ENCODE data around the gene PTCRA. TPM values are rescaled to one million over a fixed set of nuclear protein-coding genes. Genes with fewer than 3 reads are reported as not detected.

The PTCRA gene
- polyA plus RNA-seq, 2 of the 4 experiments (the other 2 are of a cell fraction): not detected

- H3K4me3 ChIP-seq: no peak overlapping the region
- no peak for DNase-seq (ENCODE audit: low read depth in 1 of 2, low spot score in 1 of 2)
- ChIA-PET POLR2A (interaction anchor here (0.6 kb wide), 1 partner anchor 18 kb away, joined by 3 read pairs; the partner anchor contains the start of gene PPP2R5D), CTCF (no interaction called here)
- TF ChIP-seq CHD2 (IDR thresholded peaks at IDR 0.05; ENCODE audit: low read length, partially characterized antibody): no peak
- no peak for TF ChIP-seq HEYL (CRISPR knock-in tag; IDR thresholded peaks at IDR 0.05)
- TF ChIP-seq REST (IDR thresholded peaks at IDR 0.05): no peak
- TF ChIP-seq CBX2 (IDR thresholded peaks at IDR 0.05; ENCODE audit: borderline replicate concordance, low read depth): no peak
- no peak for TF ChIP-seq HOXB5 (CRISPR knock-in tag; IDR thresholded peaks at IDR 0.05)
- TF ChIP-seq EHF (CRISPR knock-in tag; IDR thresholded peaks at IDR 0.05): no peak
- no peak for TF ChIP-seq HOXB13 (CRISPR knock-in tag; IDR thresholded peaks at IDR 0.05; ENCODE audit: low read depth)
- TF ChIP-seq KDM1A (IDR thresholded peaks at IDR 0.05; ENCODE audit: low read depth): no peak
- no peak for TF ChIP-seq ATOH8 (CRISPR knock-in tag; IDR thresholded peaks at IDR 0.05; ENCODE audit: low read depth)
- TF ChIP-seq ZFP36 (IDR thresholded peaks at IDR 0.05; ENCODE audit: borderline replicate concordance, partially characterized antibody): no peak
- TF ChIP-seq EHMT2 (IDR thresholded peaks at IDR 0.05; ENCODE audit: low read depth): no peak
- TF ChIP-seq RCOR1 (IDR thresholded peaks at IDR 0.05; ENCODE audit: low read depth, low read length): no peak
- no peak for TF ChIP-seq RNF2 (IDR thresholded peaks at IDR 0.05; ENCODE audit: borderline replicate concordance, low read depth)
- TF ChIP-seq SREBF2 (IDR thresholded peaks at IDR 0.05): no peak
- no peak for TF ChIP-seq HMGXB4 (CRISPR knock-in tag; IDR thresholded peaks at IDR 0.05; ENCODE audit: borderline replicate concordance)
- ATAC-seq: no peak
- no peaks in the 10 kb centered on the region for H3K9me3 ChIP-seq
- no peak overlapping the region for H3K27ac ChIP-seq
- peaks cover 17% of the 10 kb centered on the region for H3K4me1 ChIP-seq
- no peak for FAIRE-seq
- 85% methylated on average over 7 of the region's 7 CpGs for whole genome bisulfite sequencing (ENCODE audit: missing lambda C conversion rate)
- no peak overlapping the region for H3K4me2 ChIP-seq
These were observed 50.7 kb downstream of the PTCRA start for GRCh38 chr6:42966571-42966970.

DNA sequence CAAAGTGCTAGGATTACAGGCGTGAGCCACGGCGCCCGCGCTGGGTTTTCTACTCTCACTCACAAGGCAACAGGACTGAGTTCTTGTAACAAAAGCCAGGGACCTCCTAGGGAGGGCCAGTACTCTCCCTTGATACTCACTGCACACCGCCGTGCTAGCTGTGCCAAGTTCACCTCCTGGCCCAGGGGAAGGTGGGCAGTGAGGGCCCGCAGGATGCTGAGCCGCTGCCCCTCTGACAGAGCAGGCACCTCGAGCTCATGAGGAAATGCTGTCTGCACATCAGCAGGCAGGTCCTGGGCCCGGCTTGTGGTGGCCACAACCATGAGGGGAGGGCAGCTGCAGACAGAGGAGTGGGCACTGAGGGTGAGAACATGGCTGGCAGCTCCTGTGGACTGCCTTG lies 51.4 kb downstream of the PTCRA start:
- no peak for FAIRE-seq
- 90% methylated on average over 10 of the region's 11 CpGs for WGBS (ENCODE audit: missing lambda C conversion rate)
- CTCF ChIA-PET: no interaction called here

More for the DNA sequence above, 51.4 kb downstream of the PTCRA start:
- Histone ChIP-seq H3K4me3 (no peak overlapping the region), H3K9me3 (no peaks in the 10 kb centered on the region), H3K27ac (no peak overlapping the region), H3K4me2 (no peak overlapping the region), H3K4me1 (peaks cover 20% of the 10 kb centered on the region)
- DNase-seq (ENCODE audit: low read depth in 1 of 2, low spot score in 1 of 2): no peak
- ATAC-seq: no peak
- POLR2A ChIA-PET: no interaction called here
- TF ChIP-seq CHD4 (IDR thresholded peaks at IDR 0.05; ENCODE audit: borderline replicate concordance): no peak
- TF ChIP-seq POLR2AphosphoS2 (conservative IDR thresholded peaks at IDR 0.05; ENCODE audit: low read length): no peak
- TF ChIP-seq ZFP36 (IDR thresholded peaks at IDR 0.05; ENCODE audit: borderline replicate concordance, partially characterized antibody): no peak
- no peak for TF ChIP-seq NR3C1 (IDR thresholded peaks at IDR 0.05)
- TF ChIP-seq CBX8 (IDR thresholded peaks at IDR 0.05): no peak
- no peak for TF ChIP-seq ZC3H11A (IDR thresholded peaks at IDR 0.05)
- no peak for TF ChIP-seq SREBF2 (IDR thresholded peaks at IDR 0.05)
- TF ChIP-seq RNF2 (IDR thresholded peaks at IDR 0.05; ENCODE audit: borderline replicate concordance, low read depth): no peak
- TF ChIP-seq KDM5A (IDR thresholded peaks at IDR 0.05): no peak
- no peak for TF ChIP-seq RAD21 (conservative IDR thresholded peaks at IDR 0.05 in 1 of 2, IDR thresholded peaks at IDR 0.05 in 1 of 2)
- TF ChIP-seq TFCP2L1 (CRISPR knock-in tag; IDR thresholded peaks at IDR 0.05): no peak
- no peak for TF ChIP-seq NFE2L2 (conservative IDR thresholded peaks at IDR 0.05; ENCODE audit: low read length)
- no peak for TF ChIP-seq MYC (IDR thresholded peaks at IDR 0.05; ENCODE audit: borderline replicate concordance, low read length)
